ENCODE data around the gene AGXT. TPM values are rescaled to one million over a fixed set of nuclear protein-coding genes. Genes with fewer than 3 reads are reported as not detected.

Gene AGXT
- total RNA-seq, 4 donors from 2014 or later, result not detected

GRCh38 chr2:240922982-240923537 is 54.4 kb downstream of the AGXT start:
- intact Hi-C loops (cut with DNase I), result no loop called here
- peak in 1 of 2 donors; percentile 3 for DNase-seq

GRCh38 chr2:240925191-240925567 is 56.6 kb downstream of the AGXT start:
- TF ChIP-seq CTCF (IDR thresholded peaks at IDR 0.05) (no peak), POLR2A (IDR thresholded peaks at IDR 0.05) (no peak)

More at GRCh38 chr2:240922982-240923537, 54.4 kb downstream of the AGXT start:
- no peaks in the 10 kb centered on the region for H3K9me3 ChIP-seq
- no peak overlapping the region for H3K4me3 ChIP-seq (replicated peaks in 1 of 3)
- TF ChIP-seq CTCF (IDR thresholded peaks at IDR 0.05), result no peak
- no peaks in the 10 kb centered on the region for H3K36me3 ChIP-seq
- no peak overlapping the region for H3K27ac ChIP-seq
- 71 to 82% methylated on average over 7 to 11 of the region's 15 CpGs for WGBS, 2 donors
- no peaks in the 10 kb centered on the region for H3K27me3 ChIP-seq
- H3K4me1 ChIP-seq, result peaks cover 0 to 5% of the 10 kb centered on the region in 2 donors

DNA sequence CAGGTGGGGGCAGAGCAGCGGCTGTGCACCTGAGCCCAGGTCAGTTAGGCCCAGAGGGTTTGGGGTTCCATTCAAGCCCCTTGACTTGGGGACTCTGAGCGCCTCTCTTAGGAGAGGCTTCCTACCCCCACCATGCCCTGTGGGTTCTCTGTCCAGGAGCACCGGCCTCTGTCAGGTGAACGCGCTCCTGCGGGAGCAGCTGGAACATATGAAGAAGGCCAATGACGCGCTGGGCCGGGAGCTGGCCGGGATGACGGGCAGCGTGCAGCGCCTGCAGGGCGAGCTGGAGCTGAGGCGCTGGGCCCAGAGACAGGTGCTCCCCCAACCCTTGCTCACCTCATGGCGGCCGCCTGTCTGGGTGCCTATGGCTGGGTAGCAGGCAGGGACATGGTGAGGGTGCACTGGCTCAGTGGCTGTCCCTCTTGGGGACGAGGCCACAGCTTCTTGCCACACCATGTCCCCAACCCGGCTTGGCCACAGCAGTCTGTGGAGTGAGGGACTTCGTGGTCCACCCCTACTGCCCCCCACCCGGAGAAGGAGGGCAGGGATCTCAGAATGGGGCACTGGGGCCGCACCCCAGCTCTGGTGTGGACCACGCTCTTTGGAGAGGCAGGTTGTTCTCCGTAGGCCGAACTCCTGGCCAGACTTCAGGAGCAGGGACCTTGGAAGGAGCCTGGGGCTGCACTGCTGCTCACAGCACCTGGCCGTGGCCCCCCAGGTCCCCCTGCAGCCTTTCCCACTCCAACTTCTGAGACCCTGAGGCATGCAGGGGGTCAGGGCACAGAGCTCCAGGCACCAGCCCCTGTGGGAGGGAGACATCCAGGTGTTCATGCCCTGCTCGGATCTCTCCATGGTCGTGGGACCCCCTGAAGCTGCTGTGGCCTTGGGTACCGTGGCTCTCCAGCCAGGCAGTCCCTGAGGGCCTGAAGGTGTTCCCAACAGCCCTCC is 57.2 kb downstream of the AGXT start:
- no peaks in the 10 kb centered on the region for H3K9me3 ChIP-seq
- DNase-seq, result no peak
- TF ChIP-seq CTCF (IDR thresholded peaks at IDR 0.05), result no peak
- no peak for TF ChIP-seq POLR2A (IDR thresholded peaks at IDR 0.05)
- H3K27me3 ChIP-seq, result no peaks in the 10 kb centered on the region
- H3K36me3 ChIP-seq, result no peaks in the 10 kb centered on the region
- intact Hi-C loops (cut with DNase I), result no loop called here
- no peak overlapping the region for H3K4me3 ChIP-seq (replicated peaks in 1 of 3)
- WGBS, 2 donors, result 88 to 92% methylated on average over 12 to 20 of the region's 29 CpGs
- H3K4me1 ChIP-seq, result peaks cover 0 to 5% of the 10 kb centered on the region in 2 donors
- H3K27ac ChIP-seq, result no peak overlapping the region

More at GRCh38 chr2:240925191-240925567, 56.6 kb downstream of the AGXT start:
- H3K4me3 ChIP-seq (replicated peaks in 1 of 3), result no peak overlapping the region
- H3K36me3 ChIP-seq, result no peaks in the 10 kb centered on the region
- H3K27ac ChIP-seq, result no peak overlapping the region
- intact Hi-C loops (cut with DNase I), result no loop called here
- peaks cover 0 to 5% of the 10 kb centered on the region in 2 donors for H3K4me1 ChIP-seq
- WGBS, 2 donors, result 90 to 94% methylated on average over 12 to 14 of the region's 14 CpGs
- no peaks in the 10 kb centered on the region for H3K27me3 ChIP-seq
- no peaks in the 10 kb centered on the region for H3K9me3 ChIP-seq
- no peak for DNase-seq

GRCh38 chr2:240926516-240927389 is 58.1 kb downstream of the AGXT start:
- no peaks in the 10 kb centered on the region for H3K27me3 ChIP-seq
- H3K4me3 ChIP-seq (replicated peaks in 1 of 3), result no peak overlapping the region
- intact Hi-C loops (cut with DNase I), result no loop called here

More at GRCh38 chr2:240926516-240927389, 58.1 kb downstream of the AGXT start:
- H3K4me1 ChIP-seq, result peaks cover 0 to 2% of the 10 kb centered on the region in 2 donors
- no peak for TF ChIP-seq CTCF (IDR thresholded peaks at IDR 0.05)
- no peak for TF ChIP-seq POLR2A (IDR thresholded peaks at IDR 0.05)
- no peak for DNase-seq
- WGBS, 2 donors, result 75 to 83% methylated on average over 16 to 17 of the region's 38 CpGs
- no peak overlapping the region for H3K27ac ChIP-seq
- no peaks in the 10 kb centered on the region for H3K36me3 ChIP-seq
- no peaks in the 10 kb centered on the region for H3K9me3 ChIP-seq

All from thyroid gland (tissue), 4 donors.